Glutamatergic neuron (in vitro differentiated cells): ENCODE data around the gene RTL10. TPM values are rescaled to one million over a fixed set of nuclear protein-coding genes. Genes with fewer than 3 reads are reported as not detected.

Experiments
- DNase-seq: peaks from one replicate; pipeline ENCODE4 v3.0.0; 2022
- H3K27ac Mint-ChIP-seq: one replicate; pipeline ENCODE4 v1.8.0; 2020; ENCODE audit warnings: mild to moderate bottlenecking, mixed read lengths, inconsistent platforms; ENCODE audit not compliant: unreplicated experiment
- H3K27me3 Mint-ChIP-seq: one replicate; pipeline ENCODE4 v1.8.0; 2020; ENCODE audit warnings: mild to moderate bottlenecking, moderate library complexity, mixed read lengths, inconsistent platforms; ENCODE audit not compliant: unreplicated experiment
- H3K36me3 Mint-ChIP-seq: one replicate; pipeline ENCODE4 v1.8.0; 2020; ENCODE audit warnings: mild to moderate bottlenecking, mixed read lengths, inconsistent platforms; ENCODE audit not compliant: unreplicated experiment
- H3K4me1 Mint-ChIP-seq: one replicate; pipeline ENCODE4 v1.8.0; 2020; ENCODE audit warnings: mild to moderate bottlenecking, low read depth, mixed read lengths, inconsistent platforms; ENCODE audit not compliant: unreplicated experiment
- H3K4me3 Mint-ChIP-seq: one replicate; pipeline ENCODE4 v1.8.0; 2020; ENCODE audit warnings: mild to moderate bottlenecking, mixed read lengths, inconsistent platforms; ENCODE audit not compliant: unreplicated experiment
- H3K9me3 Mint-ChIP-seq: one replicate; pipeline ENCODE4 v1.8.0; 2020; ENCODE audit warnings: mild to moderate bottlenecking, moderate library complexity, mixed read lengths, inconsistent platforms; ENCODE audit not compliant: unreplicated experiment
- total RNA-seq: library from RNA; stranded (reverse); fragmentation: NEBNext Ultra II Directional; extraction: Animal tissue kit (Norgen Biotek cat#: 25700); gene quantifications from one replicate; pipeline ENCODE4 v1.2.1, GENCODE V29; 2021; ENCODE audit not compliant: unreplicated experiment
- TF ChIP-seq, protein P1 (sequence below): fragments of 200-600 bp; sonication (generic); IDR thresholded peaks from one replicate; pipeline ENCODE4 v1.5.0; 2021; ENCODE audit not compliant: partially characterized antibody, unreplicated experiment

Gene RTL10
- total RNA-seq, 1 donor from 2014 or later, result 12.1 TPM

DNA sequence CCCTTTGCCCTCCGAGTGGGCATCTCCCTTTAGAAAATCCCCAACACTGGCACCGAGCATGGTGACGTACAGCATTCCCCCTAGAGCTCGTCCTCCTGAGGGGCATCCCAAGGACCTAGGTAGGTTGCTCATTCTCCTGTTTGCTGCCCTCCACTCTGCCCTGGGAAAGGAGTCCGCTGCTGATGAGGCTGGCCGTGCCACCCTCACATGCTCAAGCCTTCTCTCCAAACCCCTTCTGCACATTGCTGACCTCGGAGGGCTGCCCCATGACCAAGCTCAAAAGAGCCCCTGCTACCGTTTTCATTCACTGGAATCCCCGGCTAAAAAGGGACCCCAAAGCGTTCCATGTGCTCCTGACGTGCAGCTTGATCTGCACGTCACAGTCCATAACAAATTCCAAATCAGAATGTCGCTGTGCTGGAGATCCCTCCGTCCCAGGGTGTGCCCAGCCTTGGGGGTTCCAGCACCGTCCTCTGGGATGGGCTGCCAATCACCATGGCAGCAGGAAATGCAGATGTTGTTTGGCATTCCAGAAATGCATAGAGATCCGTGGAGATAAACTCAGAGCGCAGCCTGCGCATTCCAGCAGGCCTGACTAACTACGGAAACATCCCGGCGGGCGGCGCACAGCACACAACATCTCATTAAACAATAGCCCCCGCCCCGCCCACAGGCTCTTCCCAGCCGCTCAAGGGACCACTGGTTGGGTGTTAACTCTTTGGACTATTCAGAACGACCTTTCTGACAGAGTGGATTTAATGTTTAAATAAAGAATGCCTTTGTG, 26.3 kb upstream of the RTL10 start:
- peak; percentile 40 for DNase-seq
- H3K36me3 Mint-ChIP-seq, result no peaks in the 10 kb centered on the region
- H3K27me3 Mint-ChIP-seq, result peaks cover 2% of the 10 kb centered on the region
- H3K4me1 Mint-ChIP-seq, result peaks cover 11% of the 10 kb centered on the region
- peak overlapping the region; percentile 28 for H3K4me3 Mint-ChIP-seq
- TF ChIP-seq, protein P1, sequence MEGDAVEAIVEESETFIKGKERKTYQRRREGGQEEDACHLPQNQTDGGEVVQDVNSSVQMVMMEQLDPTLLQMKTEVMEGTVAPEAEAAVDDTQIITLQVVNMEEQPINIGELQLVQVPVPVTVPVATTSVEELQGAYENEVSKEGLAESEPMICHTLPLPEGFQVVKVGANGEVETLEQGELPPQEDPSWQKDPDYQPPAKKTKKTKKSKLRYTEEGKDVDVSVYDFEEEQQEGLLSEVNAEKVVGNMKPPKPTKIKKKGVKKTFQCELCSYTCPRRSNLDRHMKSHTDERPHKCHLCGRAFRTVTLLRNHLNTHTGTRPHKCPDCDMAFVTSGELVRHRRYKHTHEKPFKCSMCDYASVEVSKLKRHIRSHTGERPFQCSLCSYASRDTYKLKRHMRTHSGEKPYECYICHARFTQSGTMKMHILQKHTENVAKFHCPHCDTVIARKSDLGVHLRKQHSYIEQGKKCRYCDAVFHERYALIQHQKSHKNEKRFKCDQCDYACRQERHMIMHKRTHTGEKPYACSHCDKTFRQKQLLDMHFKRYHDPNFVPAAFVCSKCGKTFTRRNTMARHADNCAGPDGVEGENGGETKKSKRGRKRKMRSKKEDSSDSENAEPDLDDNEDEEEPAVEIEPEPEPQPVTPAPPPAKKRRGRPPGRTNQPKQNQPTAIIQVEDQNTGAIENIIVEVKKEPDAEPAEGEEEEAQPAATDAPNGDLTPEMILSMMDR, result no peak
- H3K9me3 Mint-ChIP-seq, result peaks cover 2% of the 10 kb centered on the region
- no peak overlapping the region for H3K27ac Mint-ChIP-seq

GRCh38 chr22:19879992-19880785, 25.5 kb upstream of the RTL10 start:
- Mint-ChIP-seq H3K36me3 (no peaks in the 10 kb centered on the region), H3K9me3 (peaks cover 2% of the 10 kb centered on the region), H3K4me3 (no peak overlapping the region), H3K27me3 (no peaks in the 10 kb centered on the region), H3K4me1 (peaks cover 7% of the 10 kb centered on the region), H3K27ac (no peak overlapping the region)
- peak; percentile 10 for DNase-seq
- TF ChIP-seq, protein P1, result no peak

DNA sequence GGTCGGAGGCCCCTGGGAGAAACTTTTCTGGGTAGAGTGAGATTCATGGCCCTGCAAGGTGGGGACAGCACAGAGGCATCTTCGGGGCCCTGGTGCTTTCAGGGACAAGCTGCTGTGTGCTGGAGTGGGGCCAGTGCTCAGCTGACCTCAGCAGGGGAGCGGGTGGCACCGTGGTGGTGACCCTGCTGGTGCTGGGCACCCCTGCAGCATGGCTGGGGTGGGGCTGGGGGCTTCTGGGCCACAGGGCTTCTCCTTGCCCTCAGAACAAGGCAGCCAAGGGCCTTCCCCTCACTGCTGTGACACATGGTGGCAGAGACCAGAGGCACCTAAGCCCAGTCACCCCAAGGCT, 24.9 kb upstream of the RTL10 start:
- H3K4me1 Mint-ChIP-seq, result peaks cover 7% of the 10 kb centered on the region
- H3K27me3 Mint-ChIP-seq, result no peaks in the 10 kb centered on the region
- no peaks in the 10 kb centered on the region for H3K36me3 Mint-ChIP-seq
- TF ChIP-seq, protein P1, result no peak
- peak; percentile 9 for DNase-seq
- no peak overlapping the region for H3K4me3 Mint-ChIP-seq
- no peak overlapping the region for H3K27ac Mint-ChIP-seq
- H3K9me3 Mint-ChIP-seq, result peaks cover 2% of the 10 kb centered on the region

DNA sequence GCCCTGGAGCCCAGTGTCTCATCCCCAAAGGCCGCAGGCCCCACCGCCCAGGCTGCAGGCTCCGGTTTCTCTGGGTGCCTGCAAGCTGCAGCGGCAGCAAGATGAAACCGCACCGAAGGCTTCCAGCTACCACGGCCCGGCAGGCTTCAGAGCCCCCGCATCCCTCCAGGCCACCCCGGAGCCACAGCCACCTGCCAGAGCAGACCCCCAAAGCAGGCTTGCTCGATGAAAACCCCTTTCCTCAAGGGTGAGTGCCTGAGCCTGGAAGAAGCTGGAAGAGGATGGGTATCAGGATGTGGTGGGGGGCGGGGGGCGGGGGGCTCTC, 24.5 kb upstream of the RTL10 start:
- Mint-ChIP-seq H3K4me3 (no peak overlapping the region), H3K36me3 (no peaks in the 10 kb centered on the region), H3K27ac (no peak overlapping the region), H3K9me3 (peaks cover 2% of the 10 kb centered on the region), H3K4me1 (peaks cover 7% of the 10 kb centered on the region), H3K27me3 (no peaks in the 10 kb centered on the region)
- peak; percentile 12 for DNase-seq
- TF ChIP-seq, protein P1, result no peak
